IgD-negative memory B cell (primary cell): ENCODE measurements around the gene TSPAN11. TPM values are rescaled to one million over a fixed set of nuclear protein-coding genes. Genes with fewer than 3 reads are reported as not detected.

Source experiments
- H3K27ac Mint-ChIP-seq, 3 donors: one replicate each; pipeline ENCODE4 v1.8.0; 2020 to 2022; ENCODE audit warnings: mild to moderate bottlenecking in 3 of 3, mixed read lengths in 3 of 3, moderate library complexity in 1 of 3
- H3K27me3 Mint-ChIP-seq: one replicate; pipeline ENCODE4 v1.8.0; 2021; ENCODE audit warnings: mixed read lengths
- H3K36me3 Mint-ChIP-seq: one replicate; pipeline ENCODE4 v1.8.0; 2020; ENCODE audit warnings: mild to moderate bottlenecking, mixed read lengths
- H3K4me1 Mint-ChIP-seq, 3 donors: one replicate each; pipeline ENCODE4 v1.8.0; 2020 to 2022; ENCODE audit warnings: mixed read lengths in 3 of 3, mild to moderate bottlenecking in 1 of 3
- H3K4me3 Mint-ChIP-seq, 4 donors: one replicate each; pipeline ENCODE4 v1.8.0; 2020 to 2022; ENCODE audit warnings: mild to moderate bottlenecking in 4 of 4, mixed read lengths in 4 of 4, moderate library complexity in 3 of 4
- H3K9me3 Mint-ChIP-seq, 3 donors: one replicate each; pipeline ENCODE4 v1.8.0; 2020 to 2021; ENCODE audit warnings: mixed read lengths in 3 of 3, mild to moderate bottlenecking in 1 of 3
- polyA plus RNA-seq: library from polyadenylated mRNA; unstranded; fragments of 300-500 nt; fragmentation: Illumina TruSeq; gene quantifications from one replicate; pipeline ENCODE4 v1.2.3, GENCODE V29; 2021

Gene TSPAN11
- polyA plus RNA-seq, 1 donor from 2014 or later = not detected

DNA sequence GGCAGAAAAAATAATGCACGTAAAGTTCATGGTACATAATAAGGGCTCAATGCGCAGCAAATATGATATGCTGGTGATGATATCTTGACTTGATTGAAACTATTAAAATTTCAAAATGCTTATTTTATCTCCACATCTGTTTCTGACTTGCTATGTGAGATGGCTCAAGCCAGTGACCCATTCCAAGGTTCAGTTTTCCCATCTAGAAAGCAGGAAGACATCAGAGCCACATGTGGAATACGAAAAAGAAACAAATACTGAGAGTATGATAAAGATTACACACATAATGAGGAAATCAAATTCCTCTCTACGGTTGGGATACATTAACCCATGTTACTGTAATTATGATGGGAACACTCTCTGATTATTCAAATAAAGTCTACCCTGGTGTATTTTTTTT, 24.0 kb upstream of the TSPAN11 start:
- H3K36me3 Mint-ChIP-seq = no peaks in the 10 kb centered on the region
- H3K27ac Mint-ChIP-seq = no peak overlapping the region
- H3K9me3 Mint-ChIP-seq = no peaks in the 10 kb centered on the region
- peaks cover 3% of the 10 kb centered on the region for H3K27me3 Mint-ChIP-seq
- no peaks in the 10 kb centered on the region for H3K4me1 Mint-ChIP-seq
- no peak overlapping the region for H3K4me3 Mint-ChIP-seq

DNA sequence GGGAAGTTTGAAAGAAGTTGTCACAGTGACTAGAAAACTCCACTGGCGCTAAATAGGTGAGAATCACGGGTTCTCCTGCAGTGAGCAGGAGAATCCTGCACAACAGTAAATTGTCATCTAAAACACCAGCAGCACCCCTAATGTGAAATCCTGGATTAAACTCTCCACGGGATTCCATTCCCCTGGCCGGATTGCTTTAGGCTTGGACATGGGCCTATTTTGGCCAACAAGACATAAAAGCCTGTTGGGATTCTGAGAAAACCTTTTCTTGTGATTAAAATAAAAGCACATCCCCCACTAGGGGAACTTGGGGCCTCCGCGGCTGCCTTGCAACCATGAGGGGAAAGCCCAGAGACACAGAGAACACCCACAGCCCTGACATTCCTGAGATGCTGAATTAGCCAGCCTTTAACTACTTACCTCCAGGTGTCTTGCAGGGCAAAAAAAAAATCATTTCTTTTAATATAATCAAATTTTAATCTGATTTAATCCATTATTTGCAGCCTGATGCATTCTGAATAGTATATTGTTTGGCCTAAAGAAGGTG, 21.0 kb upstream of the TSPAN11 start:
- H3K36me3 Mint-ChIP-seq = no peaks in the 10 kb centered on the region
- H3K27me3 Mint-ChIP-seq = peaks cover 3% of the 10 kb centered on the region
- H3K27ac Mint-ChIP-seq = no peak overlapping the region
- no peaks in the 10 kb centered on the region for H3K4me1 Mint-ChIP-seq
- no peak overlapping the region for H3K4me3 Mint-ChIP-seq
- no peaks in the 10 kb centered on the region for H3K9me3 Mint-ChIP-seq

DNA sequence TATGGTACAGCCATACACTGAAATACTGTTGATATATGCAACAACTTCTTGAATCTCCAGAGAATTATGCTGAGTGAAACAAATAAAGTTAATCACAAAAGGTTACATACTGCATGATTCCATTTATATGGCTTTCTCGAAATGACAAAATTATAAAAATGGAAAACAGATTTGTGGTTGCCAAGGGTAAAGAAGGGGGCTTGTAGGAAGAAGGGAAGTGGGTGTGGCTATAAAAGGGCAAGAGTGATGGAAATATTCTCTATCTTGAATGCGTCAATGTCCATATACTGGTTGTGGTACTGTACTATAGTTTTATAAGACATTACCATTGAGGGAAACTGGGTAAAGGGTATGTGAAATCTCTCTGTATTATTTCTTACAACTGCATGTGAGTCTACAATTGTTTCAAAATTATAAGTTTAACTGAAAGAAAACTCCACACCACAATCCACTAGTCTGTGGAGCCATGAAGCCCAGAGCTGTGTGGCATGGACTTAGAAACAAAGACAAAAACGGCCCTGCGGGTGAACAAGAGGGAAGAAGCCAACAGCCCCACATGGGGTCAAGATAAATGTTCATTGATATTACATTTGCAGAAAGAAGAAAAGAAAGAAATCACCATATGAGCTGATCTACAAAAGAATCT, 18.3 kb upstream of the TSPAN11 start:
- Mint-ChIP-seq H3K4me1 (no peaks in the 10 kb centered on the region), H3K27me3 (peaks cover 2% of the 10 kb centered on the region), H3K36me3 (no peaks in the 10 kb centered on the region), H3K9me3 (no peaks in the 10 kb centered on the region), H3K27ac (no peak overlapping the region), H3K4me3 (no peak overlapping the region)

DNA sequence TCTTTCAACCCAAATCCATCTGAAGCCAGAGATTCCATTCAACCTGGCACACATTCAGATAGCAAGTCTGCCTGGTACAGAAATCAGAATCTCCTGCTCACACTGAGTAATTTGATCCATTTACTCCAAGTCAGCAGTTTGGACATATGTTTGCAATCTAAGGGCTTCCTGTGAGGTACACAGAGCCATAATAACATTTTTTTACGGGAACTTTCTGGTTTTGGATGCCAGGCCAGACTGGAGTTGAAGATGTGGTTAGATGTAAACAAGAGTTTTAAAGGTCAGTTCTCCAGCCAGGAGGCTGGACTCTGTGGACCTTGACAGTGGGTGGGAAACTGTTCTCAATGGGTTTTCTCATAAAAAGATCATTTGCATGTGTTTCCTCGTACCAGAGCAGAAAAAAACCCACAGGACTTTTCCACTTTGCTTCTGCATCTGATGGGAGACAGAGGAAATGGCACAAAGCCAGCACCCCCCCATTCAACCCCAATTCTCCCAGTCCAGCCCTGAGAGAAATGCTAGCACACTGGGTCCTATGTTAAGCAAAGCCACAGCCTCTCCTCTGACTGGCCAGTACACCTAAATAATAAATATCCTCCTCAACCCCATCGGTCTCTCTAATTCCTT, 17.7 kb upstream of the TSPAN11 start:
- Mint-ChIP-seq H3K27ac (no peak overlapping the region), H3K4me1 (no peaks in the 10 kb centered on the region), H3K4me3 (no peak overlapping the region), H3K9me3 (no peaks in the 10 kb centered on the region), H3K36me3 (no peaks in the 10 kb centered on the region), H3K27me3 (peaks cover 2% of the 10 kb centered on the region)

DNA sequence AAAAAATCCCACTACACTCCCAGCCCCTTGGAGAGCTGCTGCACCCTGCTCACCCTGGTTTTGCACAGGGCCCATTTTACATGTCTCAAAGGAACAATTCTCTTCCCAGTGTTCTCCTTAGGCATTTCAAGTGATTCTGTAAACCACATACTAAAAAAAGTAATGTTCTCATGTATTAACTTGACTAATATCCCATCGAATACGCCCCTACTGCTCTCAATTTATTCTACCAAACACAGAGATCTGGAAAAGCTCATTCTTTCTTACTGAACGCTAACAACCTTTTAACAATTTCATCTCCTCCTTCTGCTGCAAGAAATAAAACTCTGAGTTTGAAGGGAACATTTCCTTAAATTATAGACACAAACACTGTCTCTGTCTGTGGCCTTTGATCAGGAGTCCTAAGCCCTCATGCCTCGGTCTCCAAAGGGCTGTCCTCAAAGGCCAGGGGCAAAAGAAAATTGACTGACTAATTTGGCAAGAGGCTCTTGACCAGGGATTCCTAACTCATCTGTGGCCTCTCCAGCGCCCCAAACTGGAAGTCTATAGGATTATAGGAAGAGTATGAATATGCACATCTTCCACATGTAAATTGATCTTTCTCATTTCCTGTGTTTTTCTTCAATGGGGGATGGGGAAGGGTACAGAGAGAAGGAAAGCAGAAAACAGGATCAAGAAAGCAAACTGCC, 17.1 kb upstream of the TSPAN11 start:
- Mint-ChIP-seq H3K27me3 (peaks cover 2% of the 10 kb centered on the region), H3K4me1 (no peaks in the 10 kb centered on the region), H3K27ac (no peak overlapping the region), H3K36me3 (no peaks in the 10 kb centered on the region), H3K9me3 (no peaks in the 10 kb centered on the region), H3K4me3 (no peak overlapping the region)

DNA sequence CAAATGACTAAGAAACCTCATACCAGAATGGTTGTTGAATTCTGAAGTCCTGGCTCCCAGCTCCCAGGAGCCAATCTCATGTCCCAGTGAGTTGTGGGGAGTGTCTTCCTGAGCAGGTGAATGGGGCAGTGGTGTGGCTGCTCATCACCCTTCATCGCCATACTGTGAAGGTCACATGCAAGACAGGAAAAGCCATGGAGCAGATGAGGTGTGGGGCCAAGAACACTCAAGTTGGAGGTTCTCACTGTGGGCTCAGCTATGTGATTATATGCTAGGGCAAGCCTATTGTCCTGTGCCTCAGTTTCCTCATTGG, 16.6 kb upstream of the TSPAN11 start:
- Mint-ChIP-seq H3K9me3 (no peaks in the 10 kb centered on the region), H3K4me3 (no peak overlapping the region), H3K36me3 (no peaks in the 10 kb centered on the region), H3K27me3 (peaks cover 2% of the 10 kb centered on the region), H3K27ac (no peak overlapping the region), H3K4me1 (no peaks in the 10 kb centered on the region)

DNA sequence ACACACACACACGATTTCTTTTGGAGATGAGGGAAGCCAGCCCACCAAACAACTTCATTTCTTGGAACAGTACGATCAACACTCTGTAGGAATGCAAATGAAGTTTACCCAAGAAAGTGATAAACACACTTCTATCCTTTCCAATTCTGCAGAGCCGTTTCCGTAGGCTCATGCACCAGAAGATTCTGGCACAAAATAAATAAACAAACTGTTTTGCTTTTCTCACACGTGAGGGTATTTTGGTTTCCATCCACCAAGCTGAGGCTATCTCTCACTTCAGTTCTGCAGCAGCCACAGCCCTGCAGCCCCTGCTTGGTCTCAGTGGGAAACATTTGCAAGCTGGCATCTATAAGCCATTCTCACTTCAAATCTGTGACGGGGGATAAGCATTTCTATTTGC, 15.3 kb upstream of the TSPAN11 start:
- Mint-ChIP-seq H3K4me3 (no peak overlapping the region), H3K4me1 (no peaks in the 10 kb centered on the region), H3K27me3 (peaks cover 2% of the 10 kb centered on the region), H3K36me3 (no peaks in the 10 kb centered on the region), H3K27ac (peak overlapping the region in 1 of 3 donors; percentile 54), H3K9me3 (no peaks in the 10 kb centered on the region)

DNA sequence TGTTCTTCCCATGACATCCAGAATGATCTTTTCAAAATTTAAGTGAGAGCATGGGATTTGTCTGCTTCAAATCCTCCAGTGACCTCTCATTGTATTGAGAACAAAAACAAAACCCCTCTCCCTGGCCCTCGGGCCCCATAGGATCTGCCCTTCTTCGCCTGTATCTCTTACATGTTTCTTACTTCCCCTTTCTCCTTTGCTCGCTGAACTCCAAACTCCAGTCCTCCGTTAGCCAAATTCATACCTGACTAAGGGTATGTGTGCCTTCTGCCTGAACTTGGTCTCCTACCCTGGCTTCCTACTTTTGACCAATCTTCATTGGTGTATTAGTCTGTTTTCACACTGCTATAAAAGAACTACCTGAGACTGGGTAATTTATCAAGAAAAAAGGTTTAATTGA, 13.2 kb upstream of the TSPAN11 start:
- no peaks in the 10 kb centered on the region for H3K9me3 Mint-ChIP-seq
- H3K4me1 Mint-ChIP-seq = no peaks in the 10 kb centered on the region
- H3K27ac Mint-ChIP-seq = no peak overlapping the region
- H3K36me3 Mint-ChIP-seq = no peaks in the 10 kb centered on the region
- no peaks in the 10 kb centered on the region for H3K27me3 Mint-ChIP-seq
- no peak overlapping the region for H3K4me3 Mint-ChIP-seq

DNA sequence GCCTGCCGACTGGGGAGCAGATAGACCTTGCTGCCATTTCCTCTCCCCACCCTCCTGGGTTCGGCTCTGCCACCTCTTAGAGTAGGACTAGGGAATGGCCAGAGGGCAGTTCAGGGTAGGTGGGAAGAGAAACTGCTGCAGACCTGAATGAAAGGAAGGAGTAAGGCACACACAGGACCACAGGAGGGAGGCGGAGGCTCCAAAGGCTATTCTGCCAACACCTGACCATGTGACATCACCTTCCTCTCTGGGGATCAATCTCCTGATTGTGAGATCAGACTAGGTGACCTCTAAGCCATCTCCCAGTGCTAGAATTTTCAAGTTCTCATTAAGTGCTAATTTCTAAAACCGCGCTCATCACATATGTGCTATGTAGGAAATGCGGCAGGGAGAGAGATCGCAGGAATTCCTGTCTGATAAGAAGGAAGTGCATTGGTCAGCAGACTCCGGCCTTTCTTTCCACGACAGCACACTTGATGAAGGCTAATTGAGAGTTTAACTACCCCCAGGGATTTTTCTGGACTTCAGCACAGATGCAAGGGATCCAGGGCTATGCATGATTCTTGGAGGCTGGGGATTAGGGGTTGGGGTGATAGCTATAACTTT, 11.5 kb upstream of the TSPAN11 start:
- H3K36me3 Mint-ChIP-seq = peaks cover 2% of the 10 kb centered on the region
- peaks cover 5% of the 10 kb centered on the region for H3K27me3 Mint-ChIP-seq
- no peaks in the 10 kb centered on the region for H3K9me3 Mint-ChIP-seq
- no peaks in the 10 kb centered on the region for H3K4me1 Mint-ChIP-seq
- no peak overlapping the region for H3K27ac Mint-ChIP-seq
- no peak overlapping the region for H3K4me3 Mint-ChIP-seq

DNA sequence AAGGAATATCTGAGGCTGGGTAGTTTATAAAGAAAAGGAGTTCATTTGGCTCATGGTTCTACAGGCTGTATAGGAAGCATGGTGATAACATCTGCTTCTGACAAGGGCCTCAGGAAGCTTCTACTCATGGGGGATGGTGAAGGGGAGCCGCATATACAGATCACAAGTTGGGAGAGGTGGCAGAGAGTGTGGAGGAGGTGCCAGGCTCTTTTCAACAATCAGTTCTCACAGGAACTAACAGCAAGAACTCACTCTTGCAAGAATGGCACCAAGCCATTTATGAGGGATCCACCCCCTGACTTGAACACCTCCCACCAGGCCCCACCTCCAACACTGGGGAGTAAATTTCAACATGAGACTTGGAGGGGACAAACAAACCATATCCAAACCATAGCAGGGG, 3.5 kb upstream of the TSPAN11 start:
- no peak overlapping the region for H3K27ac Mint-ChIP-seq
- peaks cover 0 to 3% (median 2%) of the 10 kb centered on the region in 3 donors for H3K4me1 Mint-ChIP-seq
- peaks cover 2% of the 10 kb centered on the region for H3K36me3 Mint-ChIP-seq
- H3K9me3 Mint-ChIP-seq = peaks cover 0 to 3% (median 0%) of the 10 kb centered on the region in 3 donors
- H3K4me3 Mint-ChIP-seq = no peak overlapping the region
- peaks cover 31% of the 10 kb centered on the region for H3K27me3 Mint-ChIP-seq

DNA sequence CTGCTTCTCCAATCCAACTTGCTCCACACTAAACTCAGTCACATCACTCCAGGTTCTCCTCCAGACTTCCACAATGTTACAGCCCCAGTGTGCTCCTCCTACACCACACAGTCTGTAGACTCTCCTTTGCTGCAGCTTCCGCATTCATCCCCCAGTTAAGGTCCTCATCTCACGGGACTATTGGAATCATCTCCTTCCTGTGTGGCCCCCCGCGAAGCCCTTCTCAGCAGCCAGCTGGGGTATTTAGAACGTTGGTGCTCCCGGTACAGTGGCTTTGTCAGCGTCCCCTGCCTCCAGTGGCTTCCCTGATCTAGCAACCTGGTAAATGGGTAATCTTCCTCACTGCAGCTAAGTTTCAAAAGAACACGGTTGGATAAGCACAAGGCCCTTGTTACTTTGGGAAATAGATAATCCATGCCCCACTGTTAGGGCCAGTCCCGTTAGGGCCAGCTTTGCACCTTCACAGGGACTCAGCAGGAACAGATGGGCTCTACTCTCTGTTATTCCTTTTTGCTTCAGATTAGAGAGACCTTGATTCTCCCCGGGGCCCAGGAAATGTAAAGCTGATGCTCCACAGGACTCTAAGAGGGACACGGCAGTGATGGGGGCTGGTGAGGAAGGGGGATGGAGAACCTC, 823 bp upstream of the TSPAN11 start:
- peaks cover 0 to 3% (median 0%) of the 10 kb centered on the region in 3 donors for H3K9me3 Mint-ChIP-seq
- H3K4me1 Mint-ChIP-seq = peaks cover 0 to 3% (median 2%) of the 10 kb centered on the region in 3 donors
- H3K27ac Mint-ChIP-seq = no peak overlapping the region
- no peaks in the 10 kb centered on the region for H3K36me3 Mint-ChIP-seq
- peak overlapping the region in 1 of 4 donors; percentile 2 for H3K4me3 Mint-ChIP-seq
- H3K27me3 Mint-ChIP-seq = peaks cover 49% of the 10 kb centered on the region

DNA sequence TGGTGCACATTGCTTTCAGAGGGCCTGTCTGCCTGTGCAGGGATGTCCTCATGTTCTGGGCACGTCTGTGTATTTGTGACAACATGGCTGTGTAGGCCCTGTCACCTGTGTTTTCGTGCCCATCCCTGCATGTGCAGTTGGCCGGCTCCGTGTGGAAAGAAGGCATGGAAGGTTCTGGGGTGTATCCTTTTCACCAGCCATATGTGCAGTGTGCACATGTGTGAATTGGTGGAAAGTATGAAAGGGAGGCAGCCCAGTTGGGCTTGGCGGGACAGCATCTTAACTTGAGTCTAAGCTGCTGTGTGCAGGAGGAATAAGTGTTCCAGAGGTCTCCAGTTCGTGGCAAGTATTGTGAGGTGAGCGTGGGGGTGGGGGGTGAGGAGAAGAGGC, 669 bp downstream of the TSPAN11 start:
- Mint-ChIP-seq H3K27me3 (peaks cover 49% of the 10 kb centered on the region), H3K4me3 (peak overlapping the region in 1 of 4 donors; percentile 67), H3K9me3 (peaks cover 0 to 3% (median 0%) of the 10 kb centered on the region in 3 donors), H3K27ac (no peak overlapping the region), H3K4me1 (peaks cover 0 to 3% (median 2%) of the 10 kb centered on the region in 3 donors), H3K36me3 (no peaks in the 10 kb centered on the region)

DNA sequence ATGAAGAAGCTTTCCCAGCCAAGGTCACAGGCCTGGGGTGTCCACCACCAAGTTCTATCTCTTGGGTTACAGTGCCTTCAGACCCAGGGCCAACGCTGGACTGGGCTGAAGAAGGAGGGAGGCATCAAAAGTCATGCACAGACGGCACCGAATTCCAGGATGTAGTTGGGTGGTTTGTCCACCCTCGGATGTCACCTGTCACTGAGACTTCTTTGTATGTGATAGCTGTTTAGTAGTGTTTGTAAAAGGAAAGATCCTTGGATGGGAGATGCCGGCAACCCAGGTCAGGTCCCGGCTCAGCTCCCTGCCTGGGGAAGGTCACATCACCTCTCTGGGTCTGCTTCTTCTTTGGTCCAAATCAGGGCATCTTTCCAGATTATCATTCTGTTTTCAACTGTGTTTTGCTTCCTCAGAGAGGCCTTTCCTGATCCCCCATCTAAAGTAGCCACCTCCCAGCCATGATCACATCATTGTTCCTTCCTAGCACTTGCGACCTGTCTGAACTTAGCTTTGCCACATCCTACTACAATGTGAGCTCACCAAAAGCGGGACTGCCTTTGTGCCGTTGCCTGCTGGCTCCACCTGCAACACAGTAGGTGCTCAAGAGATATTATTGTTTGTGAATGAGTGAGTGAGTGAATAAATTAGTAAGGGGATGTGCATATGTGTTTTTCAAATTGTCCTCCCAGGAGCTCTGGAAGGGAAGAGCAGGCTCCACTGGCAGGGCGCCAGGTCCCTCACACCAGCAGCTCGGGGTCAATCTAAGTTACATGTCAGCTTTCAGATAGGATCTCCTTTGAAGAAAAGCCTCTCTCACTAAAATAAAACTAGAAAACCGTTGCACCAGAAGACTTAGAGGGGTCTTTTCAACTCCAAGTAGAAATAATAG, 2.1 kb downstream of the TSPAN11 start:
- H3K9me3 Mint-ChIP-seq = peaks cover 0 to 3% (median 0%) of the 10 kb centered on the region in 3 donors
- H3K36me3 Mint-ChIP-seq = no peaks in the 10 kb centered on the region
- peaks cover 0 to 3% (median 2%) of the 10 kb centered on the region in 3 donors for H3K4me1 Mint-ChIP-seq

DNA sequence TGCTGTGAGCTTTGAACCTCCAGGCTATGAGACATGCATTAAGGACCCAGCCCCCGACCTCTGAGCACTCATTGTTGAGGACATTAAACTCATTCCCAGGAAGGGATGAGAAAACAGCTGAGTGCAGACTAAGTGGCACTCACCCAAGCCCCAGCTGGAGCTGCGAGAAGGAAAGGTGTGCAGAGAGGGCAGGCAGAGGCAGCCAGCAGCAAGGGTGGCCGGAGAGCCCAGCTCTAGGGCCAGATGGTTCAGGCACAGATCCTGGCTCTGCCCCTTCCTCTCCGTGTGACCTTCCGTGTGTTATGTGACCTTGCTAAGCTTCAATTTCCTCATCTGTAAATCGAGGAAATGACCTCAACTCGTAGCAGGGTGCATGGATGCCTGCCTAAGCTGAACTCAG, 3.7 kb downstream of the TSPAN11 start:
- H3K27ac Mint-ChIP-seq = no peak overlapping the region
- peaks cover 0 to 3% (median 0%) of the 10 kb centered on the region in 3 donors for H3K9me3 Mint-ChIP-seq
- H3K36me3 Mint-ChIP-seq = no peaks in the 10 kb centered on the region
- peaks cover 0 to 3% (median 2%) of the 10 kb centered on the region in 3 donors for H3K4me1 Mint-ChIP-seq
- H3K4me3 Mint-ChIP-seq = peak overlapping the region in 1 of 4 donors; percentile 10
- H3K27me3 Mint-ChIP-seq = peaks cover 44% of the 10 kb centered on the region

More for the DNA sequence above, 2.1 kb downstream of the TSPAN11 start:
- Mint-ChIP-seq H3K4me3 (no peak overlapping the region), H3K27me3 (peaks cover 49% of the 10 kb centered on the region), H3K27ac (no peak overlapping the region)
